GM12865 (cell line): ENCODE data around the gene MIB1.

Experiments used
- DNase-seq: peaks from one replicate; pipeline ENCODE4 v3.0.0; 2010; ENCODE audit warnings: low read depth
- H3K4me3 ChIP-seq: 2 replicates; pipeline ENCODE4 v1.5.1; 2011; ENCODE audit warnings: mild to moderate bottlenecking, low read depth, low read length, control low read depth
- TF ChIP-seq, protein P1 (sequence below): IDR thresholded peaks from 2 replicates; pipeline ENCODE4 v1.5.1; 2011; ENCODE audit warnings: low read length, control low read depth, low read depth, inconsistent platforms; ENCODE audit not compliant: insufficient read depth; ENCODE audit errors: missing control alignments

The MIB1 gene

DNA sequence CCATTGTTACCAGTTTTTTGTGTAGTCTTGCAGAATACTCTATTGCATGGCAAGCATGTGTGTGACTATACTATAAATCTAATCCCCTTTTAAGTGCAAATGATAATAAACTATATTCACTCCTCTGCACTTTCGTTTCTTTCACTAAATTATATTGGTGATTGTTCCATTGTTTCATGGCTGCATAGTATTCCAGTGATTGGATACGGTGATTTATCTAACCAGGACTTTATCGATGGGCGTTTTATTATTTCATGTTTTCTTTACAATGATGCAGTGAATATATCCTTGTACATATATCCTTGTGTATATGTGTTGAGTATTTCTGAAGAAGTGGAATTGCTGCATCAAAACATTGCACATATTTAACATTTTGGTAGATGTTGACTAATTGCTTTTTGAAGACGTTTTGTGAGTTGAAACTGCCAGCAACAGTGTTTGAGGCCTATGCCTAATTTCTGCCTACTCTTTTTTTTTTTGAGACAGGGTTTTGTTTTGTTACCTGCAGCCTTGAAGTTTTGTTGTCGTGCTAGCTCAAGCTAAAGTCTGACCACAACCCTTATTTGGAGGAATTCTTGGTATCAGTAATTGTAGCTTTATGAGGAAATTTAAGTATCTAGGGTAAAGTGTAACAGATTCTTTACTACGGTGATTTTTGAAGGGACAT lies 2.7 kb downstream of the MIB1 start:
- TF ChIP-seq, protein P1, sequence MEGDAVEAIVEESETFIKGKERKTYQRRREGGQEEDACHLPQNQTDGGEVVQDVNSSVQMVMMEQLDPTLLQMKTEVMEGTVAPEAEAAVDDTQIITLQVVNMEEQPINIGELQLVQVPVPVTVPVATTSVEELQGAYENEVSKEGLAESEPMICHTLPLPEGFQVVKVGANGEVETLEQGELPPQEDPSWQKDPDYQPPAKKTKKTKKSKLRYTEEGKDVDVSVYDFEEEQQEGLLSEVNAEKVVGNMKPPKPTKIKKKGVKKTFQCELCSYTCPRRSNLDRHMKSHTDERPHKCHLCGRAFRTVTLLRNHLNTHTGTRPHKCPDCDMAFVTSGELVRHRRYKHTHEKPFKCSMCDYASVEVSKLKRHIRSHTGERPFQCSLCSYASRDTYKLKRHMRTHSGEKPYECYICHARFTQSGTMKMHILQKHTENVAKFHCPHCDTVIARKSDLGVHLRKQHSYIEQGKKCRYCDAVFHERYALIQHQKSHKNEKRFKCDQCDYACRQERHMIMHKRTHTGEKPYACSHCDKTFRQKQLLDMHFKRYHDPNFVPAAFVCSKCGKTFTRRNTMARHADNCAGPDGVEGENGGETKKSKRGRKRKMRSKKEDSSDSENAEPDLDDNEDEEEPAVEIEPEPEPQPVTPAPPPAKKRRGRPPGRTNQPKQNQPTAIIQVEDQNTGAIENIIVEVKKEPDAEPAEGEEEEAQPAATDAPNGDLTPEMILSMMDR, result no peak
- no peak overlapping the region for H3K4me3 ChIP-seq
- peak; percentile 20 for DNase-seq

DNA sequence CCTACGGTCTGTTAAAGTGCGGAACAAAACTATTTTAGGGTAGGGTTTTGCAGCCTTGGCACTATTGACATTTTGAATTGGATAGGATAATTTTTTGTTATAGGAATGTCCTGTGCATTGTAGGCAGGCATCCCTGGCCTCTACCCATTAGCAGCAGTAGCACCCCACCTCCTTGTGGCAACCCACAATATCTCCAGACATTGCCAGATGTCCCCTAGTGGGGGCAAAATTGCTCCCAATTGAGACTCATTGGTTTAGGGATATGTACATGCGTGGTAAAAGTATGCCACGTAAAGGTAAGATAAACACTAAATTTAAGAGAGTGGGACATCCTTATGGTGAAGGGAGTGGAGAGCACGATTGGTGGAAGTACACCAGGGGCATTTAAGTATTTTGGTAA lies 4.6 kb downstream of the MIB1 start:
- no peak overlapping the region for H3K4me3 ChIP-seq
- DNase-seq, result no peak
- TF ChIP-seq, protein P1, result no peak

DNA sequence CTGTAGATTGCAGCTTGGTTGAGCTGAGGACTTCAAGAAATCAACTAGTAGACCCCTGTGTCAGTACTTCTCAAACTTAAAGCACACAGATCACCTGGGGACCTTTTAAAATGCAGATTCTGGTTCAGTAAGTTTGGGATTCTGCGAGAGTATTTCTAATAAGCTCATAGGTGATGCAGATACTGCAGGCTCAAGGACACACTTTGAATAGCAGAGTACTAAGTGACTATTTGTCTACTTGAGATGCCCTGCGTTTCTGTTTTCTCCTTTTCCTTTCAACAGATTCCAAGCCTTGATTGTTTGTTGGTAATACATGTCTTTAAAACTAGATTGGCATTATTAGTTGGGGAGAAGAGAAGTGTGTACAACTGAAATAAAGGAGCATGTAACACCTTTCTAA lies 6.7 kb downstream of the MIB1 start:
- H3K4me3 ChIP-seq, result no peak overlapping the region
- DNase-seq, result no peak
- TF ChIP-seq, protein P1, result no peak

DNA sequence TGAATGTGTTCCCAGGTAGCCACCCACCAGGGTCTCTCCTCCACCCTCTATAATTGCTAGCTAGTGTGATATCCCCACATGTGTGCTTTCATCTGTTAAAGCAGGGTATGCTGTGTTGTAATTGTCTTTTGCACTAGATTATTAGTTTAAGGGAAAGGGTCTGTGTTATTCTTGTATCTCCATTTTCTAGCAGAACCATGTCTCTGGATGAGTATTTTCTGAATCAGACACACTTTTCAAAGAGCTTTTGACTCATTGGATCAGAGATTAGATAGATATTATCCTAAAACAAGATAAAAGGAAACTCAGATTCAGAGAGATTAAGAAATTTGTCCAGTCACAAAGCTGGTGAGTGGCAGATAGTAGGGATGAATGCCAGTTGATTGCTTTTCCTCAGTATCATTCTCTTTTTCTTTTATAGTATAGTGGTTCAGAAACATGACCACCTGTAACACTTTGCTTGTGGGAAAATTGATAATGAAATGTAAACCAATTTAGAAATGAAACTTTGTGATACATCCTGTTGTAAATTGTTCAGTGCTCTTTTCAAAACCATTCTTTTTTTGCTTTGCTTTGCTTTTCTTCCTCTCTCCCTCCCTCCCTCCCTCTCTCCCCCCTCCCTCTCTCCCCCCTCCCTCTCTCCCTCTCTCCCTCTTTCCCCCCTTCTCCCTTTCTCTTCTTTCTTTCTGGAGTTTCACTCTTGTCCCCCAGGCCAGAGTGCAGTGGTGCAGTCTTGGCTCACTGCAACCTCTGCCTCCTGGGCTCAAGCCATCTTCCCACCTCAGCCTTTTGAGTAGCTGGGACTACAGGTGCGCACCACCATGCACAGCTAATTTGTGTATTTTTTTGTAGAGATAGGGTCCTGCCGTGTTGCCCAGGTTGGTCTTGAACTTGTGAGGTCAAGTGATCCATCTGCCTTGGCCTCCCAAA lies 7.4 kb downstream of the MIB1 start:
- TF ChIP-seq, protein P1, result no peak
- H3K4me3 ChIP-seq, result no peak overlapping the region
- DNase-seq, result peak; percentile 10

DNA sequence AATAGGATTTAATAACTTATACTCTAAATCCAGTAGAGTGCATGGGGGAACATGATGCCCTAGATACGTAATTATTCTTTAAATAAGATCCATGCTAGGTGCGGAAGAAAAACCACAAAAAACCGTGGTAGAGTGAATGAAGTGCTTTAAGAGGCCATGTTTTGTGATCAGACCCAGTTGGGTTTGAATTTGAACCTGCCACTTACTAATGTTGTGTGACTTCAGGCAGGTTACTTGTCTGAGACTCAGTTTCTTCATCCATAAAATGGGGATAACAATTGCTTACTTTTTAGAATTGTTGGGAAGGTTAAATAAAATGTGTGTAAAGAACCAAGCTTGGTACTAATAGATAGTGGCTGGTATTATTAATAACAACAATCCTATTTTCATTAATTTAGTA lies 17.2 kb downstream of the MIB1 start:
- no peak for DNase-seq
- no peak overlapping the region for H3K4me3 ChIP-seq
- TF ChIP-seq, protein P1, result no peak

DNA sequence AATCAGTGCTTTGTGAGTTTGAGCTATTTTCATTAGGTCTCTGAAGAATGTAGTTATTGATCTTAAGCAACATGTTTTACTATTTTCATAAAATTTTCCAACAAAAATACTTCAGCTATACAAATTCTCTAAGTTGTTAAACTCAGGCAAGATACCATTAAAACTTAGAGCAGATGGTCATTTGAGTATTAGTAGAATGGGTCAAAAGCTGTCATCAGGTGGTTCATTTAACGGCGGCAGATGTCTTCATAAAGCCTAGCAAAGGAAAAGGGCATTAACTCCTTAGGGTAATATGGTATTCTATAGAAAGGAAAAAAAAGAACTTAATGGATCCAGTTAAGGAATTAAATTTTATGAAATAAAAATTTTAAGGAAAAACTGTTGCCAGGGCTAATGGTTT lies 19.2 kb downstream of the MIB1 start:
- TF ChIP-seq, protein P1, result no peak
- DNase-seq, result no peak
- no peak overlapping the region for H3K4me3 ChIP-seq
